KMS-11 (cell line): ENCODE results near the gene PPP1R8.

Experiments used
- H2AFZ ChIP-seq: fragments of 200-600 bp; sonication (generic); 2 replicates; pipeline ENCODE4 v1.6.1; 2016; ENCODE audit warnings: antibody characterized with exemption, mixed run types, low read depth
- H3K27ac ChIP-seq: fragments of 200-600 bp; sonication (generic); 2 replicates; pipeline ENCODE4 v1.6.1; 2016; ENCODE audit warnings: mild to moderate bottlenecking, mixed run types
- H3K27me3 ChIP-seq: fragments of 200-600 bp; sonication (generic); 2 replicates; pipeline ENCODE4 v1.6.1; 2017; ENCODE audit warnings: mild to moderate bottlenecking, low read depth, mixed run types, moderate library complexity; ENCODE audit not compliant: insufficient read depth
- H3K36me3 ChIP-seq: fragments of 200-600 bp; sonication (generic); 2 replicates; pipeline ENCODE4 v1.6.1; 2017; ENCODE audit warnings: mild to moderate bottlenecking, mixed run types; ENCODE audit not compliant: insufficient read depth
- H3K4me1 ChIP-seq: fragments of 200-600 bp; sonication (generic); 2 replicates; pipeline ENCODE4 v1.6.1; 2016; ENCODE audit warnings: mild to moderate bottlenecking, low read depth, mixed run types; ENCODE audit not compliant: poor library complexity, severe bottlenecking
- H3K4me2 ChIP-seq: fragments of 200-600 bp; sonication (generic); 2 replicates; pipeline ENCODE4 v1.7.0; 2016; ENCODE audit warnings: mild to moderate bottlenecking, mixed run types
- H3K4me3 ChIP-seq: fragments of 200-600 bp; sonication (generic); IDR thresholded peaks from 2 replicates; pipeline ENCODE4 v1.6.1; 2017; ENCODE audit warnings: low read depth, low read length, mixed read lengths; ENCODE audit not compliant: insufficient read depth
- H3K79me2 ChIP-seq: fragments of 200-600 bp; sonication (generic); 2 replicates; pipeline ENCODE4 v1.6.1; 2016; ENCODE audit warnings: low read depth, mixed run types; ENCODE audit not compliant: insufficient read depth
- H3K9ac ChIP-seq: fragments of 200-600 bp; sonication (generic); 2 replicates; pipeline ENCODE4 v1.6.1; 2016; ENCODE audit warnings: mild to moderate bottlenecking, mixed run types
- H4K20me1 ChIP-seq: fragments of 200-600 bp; sonication (generic); 2 replicates; pipeline ENCODE4 v1.6.1; 2016; ENCODE audit warnings: mild to moderate bottlenecking, mixed run types; ENCODE audit not compliant: insufficient read depth
- TF ChIP-seq, protein P1 (sequence below): fragments of 200-600 bp; sonication (generic); conservative IDR thresholded peaks from 2 replicates; pipeline ENCODE4 v1.6.1; 2017; ENCODE audit warnings: low read depth, mild to moderate bottlenecking, antibody characterized with exemption, low read length, moderate library complexity, mixed read lengths

The PPP1R8 gene

DNA sequence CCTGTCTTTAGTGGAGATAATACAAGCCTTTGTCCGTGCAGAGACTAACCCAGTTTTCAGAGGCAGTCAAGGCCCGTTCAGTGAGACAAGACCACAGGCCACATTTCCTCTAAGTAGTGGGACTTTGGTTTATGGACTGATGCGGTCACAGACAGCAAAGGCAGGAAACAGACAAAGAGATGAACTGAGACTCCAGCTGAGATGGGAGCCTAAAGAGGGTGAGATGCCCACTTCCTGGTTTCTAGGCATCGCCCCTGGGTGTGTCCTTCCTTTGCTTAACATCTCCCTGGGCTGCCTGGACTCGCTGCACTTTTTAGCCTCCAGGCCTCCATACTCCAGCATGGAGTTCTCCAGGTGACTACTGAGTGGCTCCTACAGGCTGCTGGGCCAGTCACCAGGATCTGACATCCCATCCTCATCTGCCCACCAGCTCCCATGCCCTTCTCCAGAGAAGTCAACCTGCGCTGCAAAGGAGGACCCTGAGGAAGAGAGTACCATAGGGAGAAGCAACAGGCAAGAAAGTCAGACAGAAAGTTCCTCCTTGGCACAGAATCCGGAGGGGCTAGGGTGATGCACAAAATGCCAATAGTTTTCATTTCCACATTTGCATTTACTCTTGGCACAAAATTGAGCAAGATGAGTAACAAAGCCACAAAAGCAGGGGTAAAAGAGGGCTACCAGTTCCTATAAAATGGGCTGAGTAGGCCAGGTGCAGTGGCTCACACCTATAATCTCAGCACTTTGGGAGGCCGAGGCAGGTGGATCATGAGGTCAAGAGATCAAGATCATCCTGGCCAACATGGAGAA is 56.8 kb downstream of the PPP1R8 start:
- peaks cover 99% of the 10 kb centered on the region for H3K4me1 ChIP-seq
- peak overlapping the region; percentile 89 for H3K27ac ChIP-seq
- peaks cover 4% of the 10 kb centered on the region; the same call in 1 of the 2 replicates for H3K79me2 ChIP-seq
- H3K27me3 ChIP-seq, result no peaks in the 10 kb centered on the region
- no peak overlapping the region for H2AFZ ChIP-seq
- H3K4me2 ChIP-seq, result peak overlapping the region; percentile 63
- TF ChIP-seq, protein P1, sequence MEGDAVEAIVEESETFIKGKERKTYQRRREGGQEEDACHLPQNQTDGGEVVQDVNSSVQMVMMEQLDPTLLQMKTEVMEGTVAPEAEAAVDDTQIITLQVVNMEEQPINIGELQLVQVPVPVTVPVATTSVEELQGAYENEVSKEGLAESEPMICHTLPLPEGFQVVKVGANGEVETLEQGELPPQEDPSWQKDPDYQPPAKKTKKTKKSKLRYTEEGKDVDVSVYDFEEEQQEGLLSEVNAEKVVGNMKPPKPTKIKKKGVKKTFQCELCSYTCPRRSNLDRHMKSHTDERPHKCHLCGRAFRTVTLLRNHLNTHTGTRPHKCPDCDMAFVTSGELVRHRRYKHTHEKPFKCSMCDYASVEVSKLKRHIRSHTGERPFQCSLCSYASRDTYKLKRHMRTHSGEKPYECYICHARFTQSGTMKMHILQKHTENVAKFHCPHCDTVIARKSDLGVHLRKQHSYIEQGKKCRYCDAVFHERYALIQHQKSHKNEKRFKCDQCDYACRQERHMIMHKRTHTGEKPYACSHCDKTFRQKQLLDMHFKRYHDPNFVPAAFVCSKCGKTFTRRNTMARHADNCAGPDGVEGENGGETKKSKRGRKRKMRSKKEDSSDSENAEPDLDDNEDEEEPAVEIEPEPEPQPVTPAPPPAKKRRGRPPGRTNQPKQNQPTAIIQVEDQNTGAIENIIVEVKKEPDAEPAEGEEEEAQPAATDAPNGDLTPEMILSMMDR, result no peak
- no peaks in the 10 kb centered on the region for H3K36me3 ChIP-seq
- H3K9ac ChIP-seq, result peak overlapping the region; percentile 40; the same call in 1 of the 2 replicates
- H4K20me1 ChIP-seq, result no peaks in the 10 kb centered on the region
- no peak overlapping the region for H3K4me3 ChIP-seq

DNA sequence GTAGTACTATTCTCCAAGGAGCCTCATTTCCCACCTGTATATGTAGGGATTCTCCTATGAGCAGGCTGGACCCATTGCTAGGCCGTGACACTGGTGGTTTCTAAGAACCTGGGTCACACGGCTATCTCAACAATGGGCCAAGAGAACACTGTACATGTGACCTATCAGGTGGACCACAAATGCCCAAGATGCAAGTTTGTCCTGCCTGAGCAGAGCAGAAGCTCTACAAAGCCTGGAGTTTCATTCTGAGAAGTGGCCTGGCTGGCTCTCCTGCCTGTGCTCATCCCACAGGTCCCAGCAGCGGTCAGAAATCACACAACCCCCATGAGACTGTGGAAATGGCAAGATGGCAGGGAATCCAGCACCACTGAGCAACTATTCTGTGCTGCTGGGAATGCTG is 58.9 kb downstream of the PPP1R8 start:
- no peak overlapping the region for H2AFZ ChIP-seq
- H3K4me1 ChIP-seq, result peaks cover 99% of the 10 kb centered on the region
- no peaks in the 10 kb centered on the region for H3K27me3 ChIP-seq
- H3K4me2 ChIP-seq, result peak overlapping the region; percentile 63; the same call in 1 of the 2 replicates
- no peak overlapping the region for H3K9ac ChIP-seq
- H3K27ac ChIP-seq, result peak overlapping the region; percentile 89; the same call in 1 of the 2 replicates
- TF ChIP-seq, protein P1, result no peak
- H4K20me1 ChIP-seq, result no peaks in the 10 kb centered on the region
- peaks cover 4% of the 10 kb centered on the region; the same call in 1 of the 2 replicates for H3K79me2 ChIP-seq
- H3K36me3 ChIP-seq, result peaks cover 9% of the 10 kb centered on the region; the same call in 1 of the 2 replicates
- no peak overlapping the region for H3K4me3 ChIP-seq

GRCh38 chr1:27891196-27891889 is 60.8 kb downstream of the PPP1R8 start:
- Histone ChIP-seq H3K27ac (peak overlapping the region; percentile 74), H3K4me1 (peaks cover 95% of the 10 kb centered on the region), H3K4me2 (peak overlapping the region; percentile 68), H3K27me3 (no peaks in the 10 kb centered on the region), H3K36me3 (peaks cover 22% of the 10 kb centered on the region; the same call in 1 of the 2 replicates), H2AFZ (no peak overlapping the region), H3K9ac (peak overlapping the region; percentile 24; the same call in 1 of the 2 replicates), H3K4me3 (no peak overlapping the region), H4K20me1 (no peaks in the 10 kb centered on the region), H3K79me2 (peaks cover 4% of the 10 kb centered on the region; the same call in 1 of the 2 replicates)
- TF ChIP-seq, protein P1, result peak; percentile 53

DNA sequence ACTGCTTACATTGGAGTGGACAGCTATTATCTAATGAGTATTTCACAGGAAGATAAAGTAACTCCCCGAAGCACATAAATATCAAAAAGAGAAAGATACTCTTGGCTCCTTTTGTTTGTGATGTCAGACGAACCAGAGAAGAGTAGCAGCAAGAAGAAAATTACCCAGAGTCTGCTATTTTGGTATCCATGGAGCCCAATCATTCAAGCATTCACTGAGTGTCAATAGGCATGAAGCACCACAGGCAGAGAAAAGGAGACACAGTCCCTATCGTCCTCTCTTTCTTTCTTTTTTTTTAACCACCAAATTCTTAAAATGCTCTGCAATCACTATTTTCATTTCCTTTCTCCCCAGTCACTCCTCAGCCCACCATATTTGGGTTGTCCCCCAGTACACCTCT is 63.9 kb downstream of the PPP1R8 start:
- H4K20me1 ChIP-seq, result no peaks in the 10 kb centered on the region
- TF ChIP-seq, protein P1, result no peak
- H3K27me3 ChIP-seq, result no peaks in the 10 kb centered on the region
- H3K27ac ChIP-seq, result peak overlapping the region; percentile 24; the same call in 1 of the 2 replicates
- H2AFZ ChIP-seq, result no peak overlapping the region
- H3K4me1 ChIP-seq, result peaks cover 79% of the 10 kb centered on the region
- H3K4me2 ChIP-seq, result no peak overlapping the region
- no peak overlapping the region for H3K4me3 ChIP-seq
- H3K9ac ChIP-seq, result no peak overlapping the region
- H3K36me3 ChIP-seq, result peaks cover 24% of the 10 kb centered on the region; the same call in 1 of the 2 replicates
- H3K79me2 ChIP-seq, result peaks cover 4% of the 10 kb centered on the region; the same call in 1 of the 2 replicates
